ENCODE data around the gene LRRC36. TPM values are rescaled to one million over a fixed set of nuclear protein-coding genes. Genes with fewer than 3 reads are reported as not detected.

Gene LRRC36
- total and polyA plus RNA-seq, 2 of the 13 experiments (the other 11 are each of a cell fraction or from before 2014, with no cell fraction given), result 0.12 to 0.15 TPM

DNA sequence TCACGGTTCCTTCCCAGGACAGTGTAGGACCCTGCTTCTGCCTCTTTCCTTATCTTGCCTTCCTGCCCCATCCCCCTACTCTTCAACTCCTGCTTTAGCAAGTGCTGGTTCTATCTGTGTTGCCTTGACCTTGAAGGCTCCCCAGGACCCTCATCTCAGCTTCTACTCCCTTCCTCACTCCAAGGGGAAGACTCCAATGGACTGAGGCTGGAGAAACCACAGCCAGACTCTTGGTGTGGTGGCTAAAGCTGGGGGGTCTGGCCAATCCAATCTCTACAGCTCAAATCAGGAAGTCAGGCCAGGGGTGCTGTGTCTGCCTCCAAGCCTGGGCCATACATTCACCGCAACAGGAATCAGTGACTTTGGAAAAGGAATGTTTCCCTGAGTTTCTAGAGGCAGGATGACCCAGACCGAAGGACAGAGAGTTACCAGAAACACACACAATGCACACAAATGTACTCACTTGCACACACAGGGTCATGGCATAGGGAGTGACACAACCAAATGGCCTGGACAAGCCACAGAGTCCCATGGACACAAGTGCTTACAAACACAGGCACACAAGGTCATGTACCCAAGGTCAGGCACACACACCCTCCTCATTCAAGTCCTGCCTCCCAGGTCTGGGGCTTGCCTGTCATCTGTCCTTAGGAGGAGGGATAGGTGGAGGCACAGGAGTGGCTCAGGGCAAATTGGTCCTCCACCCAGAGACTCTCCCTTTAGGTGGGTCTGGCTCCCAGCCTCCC lies 102.6 kb downstream of the LRRC36 start (continued):
- TF ChIP-seq, protein P1, sequence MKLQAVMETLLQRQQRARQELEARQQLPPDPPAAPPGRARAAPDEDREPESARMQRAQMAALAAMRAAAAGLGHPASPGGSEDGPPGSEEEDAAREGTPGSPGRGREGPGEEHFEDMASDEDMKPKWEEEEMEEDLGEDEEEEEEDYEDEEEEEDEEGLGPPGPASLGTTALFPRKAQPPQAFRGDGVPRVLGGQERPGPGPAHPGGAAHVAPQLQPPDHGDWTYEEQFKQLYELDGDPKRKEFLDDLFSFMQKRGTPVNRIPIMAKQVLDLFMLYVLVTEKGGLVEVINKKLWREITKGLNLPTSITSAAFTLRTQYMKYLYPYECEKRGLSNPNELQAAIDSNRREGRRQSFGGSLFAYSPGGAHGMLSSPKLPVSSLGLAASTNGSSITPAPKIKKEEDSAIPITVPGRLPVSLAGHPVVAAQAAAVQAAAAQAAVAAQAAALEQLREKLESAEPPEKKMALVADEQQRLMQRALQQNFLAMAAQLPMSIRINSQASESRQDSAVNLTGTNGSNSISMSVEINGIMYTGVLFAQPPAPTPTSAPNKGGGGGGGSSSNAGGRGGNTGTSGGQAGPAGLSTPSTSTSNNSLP (IDR thresholded peaks at IDR 0.05; ENCODE audit: low read depth, low read length), result no peak
- TF ChIP-seq CCDC6 (CRISPR knock-in tag; IDR thresholded peaks at IDR 0.05), result no peak
- no peak for TF ChIP-seq PLRG1 (conservative IDR thresholded peaks at IDR 0.05)
- no peak for TF ChIP-seq ZNF891 (CRISPR knock-in tag; IDR thresholded peaks at IDR 0.05)
- no peak for TF ChIP-seq ZIK1 (CRISPR knock-in tag; IDR thresholded peaks at IDR 0.05; ENCODE audit: borderline replicate concordance, low read depth)
- TF ChIP-seq ZSCAN5A (CRISPR knock-in tag; IDR thresholded peaks at IDR 0.05; ENCODE audit: borderline replicate concordance), result no peak
- TF ChIP-seq NFATC3 (CRISPR knock-in tag; IDR thresholded peaks at IDR 0.05), result no peak
- TF ChIP-seq ZNF83 (CRISPR knock-in tag; IDR thresholded peaks at IDR 0.05; ENCODE audit: borderline replicate concordance), result no peak
- TF ChIP-seq, protein P2, sequence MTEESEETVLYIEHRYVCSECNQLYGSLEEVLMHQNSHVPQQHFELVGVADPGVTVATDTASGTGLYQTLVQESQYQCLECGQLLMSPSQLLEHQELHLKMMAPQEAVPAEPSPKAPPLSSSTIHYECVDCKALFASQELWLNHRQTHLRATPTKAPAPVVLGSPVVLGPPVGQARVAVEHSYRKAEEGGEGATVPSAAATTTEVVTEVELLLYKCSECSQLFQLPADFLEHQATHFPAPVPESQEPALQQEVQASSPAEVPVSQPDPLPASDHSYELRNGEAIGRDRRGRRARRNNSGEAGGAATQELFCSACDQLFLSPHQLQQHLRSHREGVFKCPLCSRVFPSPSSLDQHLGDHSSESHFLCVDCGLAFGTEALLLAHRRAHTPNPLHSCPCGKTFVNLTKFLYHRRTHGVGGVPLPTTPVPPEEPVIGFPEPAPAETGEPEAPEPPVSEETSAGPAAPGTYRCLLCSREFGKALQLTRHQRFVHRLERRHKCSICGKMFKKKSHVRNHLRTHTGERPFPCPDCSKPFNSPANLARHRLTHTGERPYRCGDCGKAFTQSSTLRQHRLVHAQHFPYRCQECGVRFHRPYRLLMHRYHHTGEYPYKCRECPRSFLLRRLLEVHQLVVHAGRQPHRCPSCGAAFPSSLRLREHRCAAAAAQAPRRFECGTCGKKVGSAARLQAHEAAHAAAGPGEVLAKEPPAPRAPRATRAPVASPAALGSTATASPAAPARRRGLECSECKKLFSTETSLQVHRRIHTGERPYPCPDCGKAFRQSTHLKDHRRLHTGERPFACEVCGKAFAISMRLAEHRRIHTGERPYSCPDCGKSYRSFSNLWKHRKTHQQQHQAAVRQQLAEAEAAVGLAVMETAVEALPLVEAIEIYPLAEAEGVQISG (CRISPR knock-in tag; IDR thresholded peaks at IDR 0.05), result 0 out of 2 replicates have a peak, but pooled peaks have one; percentile 34
- no peak for TF ChIP-seq KMT2B (CRISPR knock-in tag; IDR thresholded peaks at IDR 0.05)
- TF ChIP-seq TBL1XR1 (IDR thresholded peaks at IDR 0.05; ENCODE audit: borderline replicate concordance, low read length, partially characterized antibody), result peak; percentile 61
- no peak for TF ChIP-seq MAFG (CRISPR knock-in tag; IDR thresholded peaks at IDR 0.05)
- TF ChIP-seq SALL2 (CRISPR knock-in tag; IDR thresholded peaks at IDR 0.05), result peak; percentile 76; the same call in 1 of the 2 replicates
- peak; percentile 55; the same call in 1 of the 2 replicates for TF ChIP-seq ZMYM4 (CRISPR knock-in tag; IDR thresholded peaks at IDR 0.05)
- no peak for TF ChIP-seq ZNF329 (CRISPR knock-in tag; IDR thresholded peaks at IDR 0.05; ENCODE audit: low read depth)
- peak; percentile 81; the same call in 1 of the 2 replicates for TF ChIP-seq ZNF644 (CRISPR knock-in tag; IDR thresholded peaks at IDR 0.05; ENCODE audit: low read depth)
- no peak for TF ChIP-seq SKI (IDR thresholded peaks at IDR 0.05; ENCODE audit: partially characterized antibody)
- TF ChIP-seq ZSCAN30 (CRISPR knock-in tag; IDR thresholded peaks at IDR 0.05), result no peak
- TF ChIP-seq KLF11 (CRISPR knock-in tag; IDR thresholded peaks at IDR 0.05), result peak; percentile 61; the same call in 1 of the 2 replicates
- no peak for TF ChIP-seq ZNF337 (CRISPR knock-in tag; IDR thresholded peaks at IDR 0.05; ENCODE audit: borderline replicate concordance, low read depth)
- no peak for TF ChIP-seq CREM (IDR thresholded peaks at IDR 0.05)
- no peak for TF ChIP-seq CREM (CRISPR knock-in tag; IDR thresholded peaks at IDR 0.05)
- no peak for TF ChIP-seq ZNF737 (CRISPR knock-in tag; IDR thresholded peaks at IDR 0.05; ENCODE audit: borderline replicate concordance)
- TF ChIP-seq ZBTB38 (CRISPR knock-in tag; IDR thresholded peaks at IDR 0.05), result no peak
